SU-DHL-6 (cell line): ENCODE data around the gene HSPE1.

Source experiments
- CTCF ChIP-seq: fragments of 200-600 bp; sonication (generic); IDR thresholded peaks from one replicate; pipeline ENCODE4 v1.5.1; 2017; ENCODE audit warnings: antibody characterized with exemption, mild to moderate bottlenecking, low read length, moderate library complexity; ENCODE audit not compliant: insufficient read depth, poor library complexity, severe bottlenecking
- EZH2phosphoT487 ChIP-seq: fragments of 200-600 bp; sonication (generic), shearing (Covaris generic); conservative IDR thresholded peaks from 2 replicates; pipeline ENCODE4 v1.6.1; 2018; ENCODE audit warnings: mild to moderate bottlenecking, antibody characterized with exemption, low read length, moderate library complexity, mixed read lengths

DNA sequence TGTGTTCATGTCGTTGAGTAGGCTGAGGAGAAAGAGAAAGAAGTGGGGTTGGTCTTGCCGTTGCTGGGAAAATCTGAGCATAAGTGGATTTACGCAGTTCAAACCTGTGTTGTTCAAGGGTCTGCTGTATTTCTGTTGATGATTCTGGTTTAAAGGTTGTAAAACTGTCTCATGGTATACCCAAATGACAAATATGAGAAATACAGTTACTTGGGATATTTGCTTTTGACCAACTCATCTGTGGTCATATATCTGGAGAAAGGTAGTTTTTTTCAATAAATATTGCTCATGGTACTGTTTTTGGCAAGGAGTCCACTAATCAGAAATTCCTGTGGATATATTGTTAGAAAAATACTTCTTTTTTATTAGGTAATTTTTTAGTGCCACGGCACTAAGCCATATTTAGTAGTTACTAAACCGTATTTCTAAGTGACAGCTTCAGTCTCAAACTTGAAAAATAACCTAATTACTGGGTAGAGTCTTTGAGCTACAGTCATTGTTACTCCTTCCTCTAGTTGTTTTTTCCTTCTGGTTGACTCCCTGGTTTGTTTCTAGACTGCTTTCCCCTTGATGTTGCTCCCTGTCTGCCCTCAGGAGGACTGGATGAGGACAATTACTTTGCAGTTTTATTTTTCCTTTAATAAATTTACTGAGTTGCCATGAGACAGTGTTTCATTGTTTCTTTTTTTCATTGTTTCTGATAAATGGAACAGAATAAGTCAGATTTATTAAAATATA is 47.2 kb downstream of the HSPE1 start:
- TF ChIP-seq CTCF, result no peak
- no peak for TF ChIP-seq EZH2phosphoT487
